Heart left ventricle (tissue), 13 donors: Measurements from ENCODE around the gene CA4.

Experiments used
- POLR2A ChIP-seq, 2 donors: fragments of 450-650 bp; IDR thresholded peaks; one replicate each; pipeline ENCODE4 v1.6.1; 2017; ENCODE audit warnings: antibody characterized with exemption in 2 of 2, mild to moderate bottlenecking in 2 of 2, moderate library complexity in 2 of 2
- TF ChIP-seq, protein P1 (sequence below), 12 donors: fragments of 200-600 bp; sonication (generic) in 4 of 12; IDR thresholded peaks; one replicate each; pipeline versions ENCODE4 v1.5.0 to v1.8.0; 2018 to 2022; ENCODE audit warnings: antibody characterized with exemption in 12 of 12, mild to moderate bottlenecking in 5 of 12
- donor health status: ischemic (EF 13 %, LVEDD 7.1; RV severe dilation, severe dysfunction).
- donor health status: DM: no; HTN: yes; CAD: no.
- donor health status: DM: no; HTN: no; CAD: no.
- donor health status: ischemic (EF 25% LVEDD 6.9; RV normal size, moderate dysfunction).
- donor health status: ischemic (EF 25% LVEDD 5.7; RV mildly dilated, moderate dysfunction).
- donor health status: ischemic (EF 35%, LVEDD 5.7; RV mildly dilated, moderate dysfunction).
- donor health status: nonischemic (EF 11% LVEDD 7.7; RV severe dilation, severe dysfunction).
- donor health status: DM: yes; HTN: yes; CAD: no.
- donor health status: PGD.
- donor health status: ischemic (EF 29% LVEDD 5.4; RV normal size, mild dysfunction).
- donor health status: nonischemic (EF 23%, LVEDD 6.1; RV moderate dilation, normal function).

DNA sequence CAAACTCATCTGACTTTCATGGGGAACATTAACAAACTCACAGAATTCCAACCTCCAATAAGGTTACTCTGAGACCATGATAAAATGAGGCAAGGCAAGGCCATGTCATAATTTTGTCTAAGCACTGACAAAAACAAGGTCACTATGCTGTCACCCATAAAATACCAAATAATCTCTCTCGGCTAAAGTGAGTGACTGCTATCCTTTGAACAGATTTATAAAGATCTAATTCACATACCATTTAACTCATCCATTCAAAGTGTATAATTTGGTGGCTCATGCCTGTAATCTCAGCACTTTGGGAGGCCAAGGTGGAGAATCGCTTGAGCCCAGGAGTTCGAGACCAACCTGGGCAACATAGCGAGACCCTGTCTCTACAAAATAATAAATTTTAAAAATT is 20.6 kb upstream of the CA4 start:
- TF ChIP-seq, protein P1, sequence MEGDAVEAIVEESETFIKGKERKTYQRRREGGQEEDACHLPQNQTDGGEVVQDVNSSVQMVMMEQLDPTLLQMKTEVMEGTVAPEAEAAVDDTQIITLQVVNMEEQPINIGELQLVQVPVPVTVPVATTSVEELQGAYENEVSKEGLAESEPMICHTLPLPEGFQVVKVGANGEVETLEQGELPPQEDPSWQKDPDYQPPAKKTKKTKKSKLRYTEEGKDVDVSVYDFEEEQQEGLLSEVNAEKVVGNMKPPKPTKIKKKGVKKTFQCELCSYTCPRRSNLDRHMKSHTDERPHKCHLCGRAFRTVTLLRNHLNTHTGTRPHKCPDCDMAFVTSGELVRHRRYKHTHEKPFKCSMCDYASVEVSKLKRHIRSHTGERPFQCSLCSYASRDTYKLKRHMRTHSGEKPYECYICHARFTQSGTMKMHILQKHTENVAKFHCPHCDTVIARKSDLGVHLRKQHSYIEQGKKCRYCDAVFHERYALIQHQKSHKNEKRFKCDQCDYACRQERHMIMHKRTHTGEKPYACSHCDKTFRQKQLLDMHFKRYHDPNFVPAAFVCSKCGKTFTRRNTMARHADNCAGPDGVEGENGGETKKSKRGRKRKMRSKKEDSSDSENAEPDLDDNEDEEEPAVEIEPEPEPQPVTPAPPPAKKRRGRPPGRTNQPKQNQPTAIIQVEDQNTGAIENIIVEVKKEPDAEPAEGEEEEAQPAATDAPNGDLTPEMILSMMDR (IDR thresholded peaks at IDR 0.05), result no peak
- TF ChIP-seq POLR2A (IDR thresholded peaks at IDR 0.05), result no peak
